ENCODE data around the gene PSMB3.

- TF ChIP-seq TAF1 (IDR thresholded peaks at IDR 0.05; ENCODE audit: borderline replicate concordance, insufficient read depth, low read length): no peak
- peak; percentile 73; the same call in 1 of the 2 replicates for TF ChIP-seq SIN3A (IDR thresholded peaks at IDR 0.05; ENCODE audit: borderline replicate concordance, insufficient read depth, low read length)
- TF ChIP-seq REST (IDR thresholded peaks at IDR 0.05; ENCODE audit: insufficient read depth in 1 of 2, low read depth in 2 of 2, low read length in 2 of 2): 0 out of 4 replicates have a peak, but pooled peaks of 1 of the 2 experiments have one; percentile 9
These were observed 9.9 kb upstream of the PSMB3 start for GRCh38 chr17:38742411-38743308.

Data from PFSK-1 (cell line).